Suprapubic skin (tissue), 4 donors: ENCODE results near the gene KAT2B.

Experiments used
- CTCF ChIP-seq, 2 donors: fragments of 200-600 bp in 1 of 2; fragments of 450-650 bp in 1 of 2; sonication (generic) in 1 of 2; IDR thresholded peaks; one replicate each; pipeline ENCODE4 v1.5.1; 2016 to 2019; ENCODE audit warnings: antibody characterized with exemption in 2 of 2, mild to moderate bottlenecking in 1 of 2, moderate library complexity in 1 of 2
- POLR2A ChIP-seq, 2 donors: fragments of 450-650 bp; IDR thresholded peaks; one replicate each; pipeline ENCODE4 v1.6.1; 2017; ENCODE audit warnings: antibody characterized with exemption in 2 of 2, mild to moderate bottlenecking in 2 of 2, moderate library complexity in 2 of 2
- POLR2AphosphoS5 ChIP-seq, 3 donors: sonication (generic); formaldehyde crosslinking; IDR thresholded peaks; one replicate each; pipeline ENCODE4 v1.6.1; 2017; ENCODE audit warnings: antibody characterized with exemption in 3 of 3

GRCh38 chr3:20062996-20063395, 22.8 kb downstream of the KAT2B start:
- TF ChIP-seq CTCF (IDR thresholded peaks at IDR 0.05) = no peak
- no peak for TF ChIP-seq POLR2AphosphoS5 (IDR thresholded peaks at IDR 0.05)
- TF ChIP-seq POLR2A (IDR thresholded peaks at IDR 0.05) = no peak
